Measurements from ENCODE around the gene TBC1D2.

The TBC1D2 gene

GRCh38 chr9:98159790-98160189 lies 95.7 kb downstream of the TBC1D2 start:
- Mint-ChIP-seq H3K4me3 (no peak overlapping the region), H3K9me3 (no peaks in the 10 kb centered on the region), H3K36me3 (no peaks in the 10 kb centered on the region), H3K4me1 (no peaks in the 10 kb centered on the region), H3K27ac (no peak overlapping the region), H3K27me3 (peaks cover 0 to 8% of the 10 kb centered on the region in 2 donors)
- no peak for DNase-seq
- no peak for ATAC-seq (replicated peaks)

- ATAC-seq (replicated peaks), result no peak
- no peak overlapping the region for H3K4me3 Mint-ChIP-seq
- H3K36me3 Mint-ChIP-seq, result no peaks in the 10 kb centered on the region
- H3K4me1 Mint-ChIP-seq, result no peaks in the 10 kb centered on the region
- H3K27ac Mint-ChIP-seq, result no peak overlapping the region
- H3K9me3 Mint-ChIP-seq, result no peaks in the 10 kb centered on the region
- no peak for DNase-seq
- peaks cover 0 to 8% of the 10 kb centered on the region in 2 donors for H3K27me3 Mint-ChIP-seq
Observed at GRCh38 chr9:98159301-98159700, 96.1 kb downstream of the TBC1D2 start.

GRCh38 chr9:98158071-98158831 lies 97.2 kb downstream of the TBC1D2 start:
- H3K4me3 Mint-ChIP-seq, result no peak overlapping the region
- no peaks in the 10 kb centered on the region for H3K9me3 Mint-ChIP-seq
- no peaks in the 10 kb centered on the region for H3K4me1 Mint-ChIP-seq
- H3K36me3 Mint-ChIP-seq, result no peaks in the 10 kb centered on the region
- peaks cover 0 to 8% of the 10 kb centered on the region in 2 donors for H3K27me3 Mint-ChIP-seq
- no peak overlapping the region for H3K27ac Mint-ChIP-seq
- DNase-seq, result no peak
- no peak for ATAC-seq (replicated peaks)

- DNase-seq, result no peak
- no peaks in the 10 kb centered on the region for H3K9me3 Mint-ChIP-seq
- H3K27ac Mint-ChIP-seq, result no peak overlapping the region
- H3K4me1 Mint-ChIP-seq, result no peaks in the 10 kb centered on the region
- no peak for ATAC-seq (replicated peaks)
- peaks cover 0 to 8% of the 10 kb centered on the region in 2 donors for H3K27me3 Mint-ChIP-seq
- no peaks in the 10 kb centered on the region for H3K36me3 Mint-ChIP-seq
- H3K4me3 Mint-ChIP-seq, result no peak overlapping the region
Observed at GRCh38 chr9:98157372-98157771, 98.1 kb downstream of the TBC1D2 start.

- Mint-ChIP-seq H3K27me3 (peaks cover 0 to 4% of the 10 kb centered on the region in 2 donors), H3K9me3 (no peaks in the 10 kb centered on the region), H3K4me1 (no peaks in the 10 kb centered on the region), H3K36me3 (no peaks in the 10 kb centered on the region), H3K27ac (no peak overlapping the region), H3K4me3 (no peak overlapping the region)
- no peak for DNase-seq
- ATAC-seq (replicated peaks), result no peak
Observed at GRCh38 chr9:98154678-98155077, 100.8 kb downstream of the TBC1D2 start.

- Mint-ChIP-seq H3K4me3 (no peak overlapping the region), H3K36me3 (no peaks in the 10 kb centered on the region), H3K27me3 (no peaks in the 10 kb centered on the region), H3K9me3 (no peaks in the 10 kb centered on the region), H3K4me1 (no peaks in the 10 kb centered on the region), H3K27ac (no peak overlapping the region)
- no peak for DNase-seq
- ATAC-seq (replicated peaks), result no peak
Observed at GRCh38 chr9:98152526-98152925, 102.9 kb downstream of the TBC1D2 start.

- Mint-ChIP-seq H3K9me3 (no peaks in the 10 kb centered on the region), H3K4me1 (peaks cover 6 to 8% of the 10 kb centered on the region in 2 donors), H3K4me3 (no peak overlapping the region), H3K27me3 (no peaks in the 10 kb centered on the region), H3K27ac (no peak overlapping the region), H3K36me3 (no peaks in the 10 kb centered on the region)
- no peak for DNase-seq
- no peak for ATAC-seq (replicated peaks)
Observed at GRCh38 chr9:98150721-98151120, 104.7 kb downstream of the TBC1D2 start.

- Mint-ChIP-seq H3K4me3 (no peak overlapping the region), H3K27ac (no peak overlapping the region), H3K27me3 (no peaks in the 10 kb centered on the region)
Observed at GRCh38 chr9:98150164-98150563, 105.3 kb downstream of the TBC1D2 start.

GRCh38 chr9:98149422-98149821 lies 106.0 kb downstream of the TBC1D2 start:
- H3K4me1 Mint-ChIP-seq, result peaks cover 6 to 8% of the 10 kb centered on the region in 2 donors
- DNase-seq (no peak), ATAC-seq (replicated peaks) (no peak)
- H3K36me3 Mint-ChIP-seq, result no peaks in the 10 kb centered on the region
- no peak overlapping the region for H3K27ac Mint-ChIP-seq
- no peaks in the 10 kb centered on the region for H3K9me3 Mint-ChIP-seq
- no peak overlapping the region for H3K4me3 Mint-ChIP-seq
- no peaks in the 10 kb centered on the region for H3K27me3 Mint-ChIP-seq

More at GRCh38 chr9:98150164-98150563, 105.3 kb downstream of the TBC1D2 start:
- Mint-ChIP-seq H3K36me3 (no peaks in the 10 kb centered on the region), H3K4me1 (peaks cover 6 to 8% of the 10 kb centered on the region in 2 donors), H3K9me3 (no peaks in the 10 kb centered on the region)
- ATAC-seq (replicated peaks) (no peak), DNase-seq (no peak)

All from stimulated activated naive B cell treated with anti-CD40 and anti-IgM and Interleukin-4, amounts not matched to agents 10 μg/mL and 1 μg/mL and 100 μg/mL, for 72 hours (primary cell).